GM19025 (cell line): ENCODE results near the gene AARS1.
A peak's percentile ranks its signal among the peaks of the same experiment; 100 is the strongest.
"Not testable (repeated sequence)": the region's sequence is repeated elsewhere in the genome, so short reads cannot be mapped to it uniquely, and the experiment has no call there.

ENCODE experiments used
- ATAC-seq: cut with Tn5 transposase; IDR thresholded peaks from one replicate; pipeline ENCODE4 v1.9.1; 2021; ENCODE audit warnings: mild to moderate bottlenecking, low read depth, moderate library complexity; ENCODE audit not compliant: unreplicated experiment

The AARS1 gene

GRCh38 chr16:70276392-70276791, 12.9 kb downstream of the AARS1 start:
- no peak for ATAC-seq

GRCh38 chr16:70271696-70272095, 17.6 kb downstream of the AARS1 start:
- ATAC-seq, result no peak

- no peak for ATAC-seq
Observed at GRCh38 chr16:70270176-70270575, 19.1 kb downstream of the AARS1 start.

- ATAC-seq, result no peak
Observed at GRCh38 chr16:70269471-70269870, 19.8 kb downstream of the AARS1 start.

- not testable (repeated sequence) for ATAC-seq
Observed at GRCh38 chr16:70267922-70268321, 21.4 kb downstream of the AARS1 start.

- no peak for ATAC-seq
Observed at GRCh38 chr16:70267516-70267915, 21.8 kb downstream of the AARS1 start.

- not testable (repeated sequence) for ATAC-seq
Observed at GRCh38 chr16:70259903-70260302, 29.4 kb downstream of the AARS1 start.

- no peak for ATAC-seq
Observed at GRCh38 chr16:70258946-70259345, 30.4 kb downstream of the AARS1 start.

- no peak for ATAC-seq
Observed at GRCh38 chr16:70258065-70258464, 31.2 kb downstream of the AARS1 start.

- ATAC-seq, result no peak
Observed at GRCh38 chr16:70257391-70257790, 31.9 kb downstream of the AARS1 start.

- no peak for ATAC-seq
Observed at GRCh38 chr16:70255574-70255973, 33.7 kb downstream of the AARS1 start.

GRCh38 chr16:70254965-70255286, 34.4 kb downstream of the AARS1 start:
- no peak for ATAC-seq

- ATAC-seq, result no peak
Observed at GRCh38 chr16:70254180-70254964, 34.9 kb downstream of the AARS1 start.

- ATAC-seq, result no peak
Observed at GRCh38 chr16:70253291-70254106, 35.8 kb downstream of the AARS1 start.

- ATAC-seq, result no peak
Observed at GRCh38 chr16:70252355-70252988, 36.8 kb downstream of the AARS1 start.

- ATAC-seq, result peak; percentile 77
Observed at GRCh38 chr16:70251629-70252354, 37.5 kb downstream of the AARS1 start, which contains the start of gene EXOSC6. TSS of gene EXOSC6 (minus strand) at chr16:70251940. CDS start at chr16:70251900, 40 bp downstream.

GRCh38 chr16:70250748-70251628, 38.3 kb downstream of the AARS1 start:
- ATAC-seq, result peak; percentile 47

- not testable (repeated sequence) for ATAC-seq
Observed at GRCh38 chr16:70249697-70250096, 39.6 kb downstream of the AARS1 start.

- ATAC-seq, result not testable (repeated sequence)
Observed at GRCh38 chr16:70238773-70239172, 50.5 kb downstream of the AARS1 start.

- not testable (repeated sequence) for ATAC-seq
Observed at GRCh38 chr16:70231831-70232230, 57.5 kb downstream of the AARS1 start.
